Lower leg skin (tissue), 4 donors: Measurements from ENCODE around the gene ANKRD22. TPM values are rescaled to one million over a fixed set of nuclear protein-coding genes. Genes with fewer than 3 reads are reported as not detected.
"Not testable (repeated sequence)": the region's sequence is repeated elsewhere in the genome, so short reads cannot be mapped to it uniquely, and the experiment has no call there.

Experiments
- DNase-seq, 2 donors: peaks; one replicate each; pipeline ENCODE4 v3.0.0-alpha.2; 2019; ENCODE audit warnings: low spot score in 2 of 2
- H3K4me3 ChIP-seq: fragments of 200-600 bp; sonication (generic); 2 replicates; pipeline ENCODE4 v1.5.1; 2017; ENCODE audit warnings: mild to moderate bottlenecking, low read depth; ENCODE audit not compliant: poor library complexity, severe bottlenecking
- CTCF ChIP-seq, 3 donors: fragments of 450-650 bp; IDR thresholded peaks; one replicate each; pipeline ENCODE4 v1.5.1; 2016; ENCODE audit warnings: antibody characterized with exemption in 3 of 3, mild to moderate bottlenecking in 3 of 3, moderate library complexity in 2 of 3
- POLR2A ChIP-seq, 2 donors: fragments of 450-650 bp; IDR thresholded peaks; one replicate each; pipeline ENCODE4 v1.6.1; 2016 to 2017; ENCODE audit warnings: antibody characterized with exemption in 2 of 2, mild to moderate bottlenecking in 1 of 2, moderate library complexity in 1 of 2
- WGBS, 2 donors: methylation state at CpG; one replicate each; pipeline ENCODE4 v1.1.5; 2018; 5-methylcytosine and 5-hydroxymethylcytosine counted together
- intact Hi-C: fragments of 100-400 bp; cut with DNase I; formaldehyde crosslinking; loops from one replicate; pipeline ENCODE4 v1.15.0; 2023; ENCODE audit warnings: low total_unique reads
- total RNA-seq, 4 donors: library from RNA; depleted of rRNA; stranded (reverse); fragments of >200 nt; gene quantifications; one replicate each; pipeline ENCODE4 v1.1.0, GENCODE V29; 2016

The ANKRD22 gene
- total RNA-seq, 4 donors from 2014 or later, result 30.7 to 56.7 (median 35.4) TPM

GRCh38 chr10:88886557-88886956 lies 34.9 kb upstream of the ANKRD22 start:
- TF ChIP-seq POLR2A (IDR thresholded peaks at IDR 0.05) (no peak), CTCF (IDR thresholded peaks at IDR 0.05) (no peak)
- no peak for DNase-seq
- intact Hi-C loops, result no loop called here
- no peak overlapping the region for H3K4me3 ChIP-seq

DNA sequence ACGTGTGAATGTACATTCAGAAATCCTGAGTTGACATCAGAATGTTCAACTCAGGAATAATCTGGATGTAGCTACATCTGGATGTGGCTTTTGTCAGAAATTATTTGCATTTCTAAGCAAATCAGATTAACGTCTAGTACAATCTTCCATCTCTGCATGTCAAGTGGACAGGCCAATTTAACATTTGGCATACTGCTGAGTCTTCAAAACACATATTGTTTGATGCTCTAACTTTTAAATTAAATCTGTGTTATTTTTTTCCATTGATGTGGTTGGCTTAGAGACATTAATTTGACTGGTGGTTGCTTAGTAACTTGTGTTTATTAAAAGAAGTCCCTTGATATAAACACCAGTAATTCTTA lies 31.8 kb upstream of the ANKRD22 start:
- no peak for TF ChIP-seq POLR2A (IDR thresholded peaks at IDR 0.05)
- TF ChIP-seq CTCF (IDR thresholded peaks at IDR 0.05), result no peak
- no peak for DNase-seq
- H3K4me3 ChIP-seq, result no peak overlapping the region
- WGBS, 2 donors, result 29 to 39% methylated on average over 2 of the region's 2 CpGs
- intact Hi-C loops, result no loop called here

DNA sequence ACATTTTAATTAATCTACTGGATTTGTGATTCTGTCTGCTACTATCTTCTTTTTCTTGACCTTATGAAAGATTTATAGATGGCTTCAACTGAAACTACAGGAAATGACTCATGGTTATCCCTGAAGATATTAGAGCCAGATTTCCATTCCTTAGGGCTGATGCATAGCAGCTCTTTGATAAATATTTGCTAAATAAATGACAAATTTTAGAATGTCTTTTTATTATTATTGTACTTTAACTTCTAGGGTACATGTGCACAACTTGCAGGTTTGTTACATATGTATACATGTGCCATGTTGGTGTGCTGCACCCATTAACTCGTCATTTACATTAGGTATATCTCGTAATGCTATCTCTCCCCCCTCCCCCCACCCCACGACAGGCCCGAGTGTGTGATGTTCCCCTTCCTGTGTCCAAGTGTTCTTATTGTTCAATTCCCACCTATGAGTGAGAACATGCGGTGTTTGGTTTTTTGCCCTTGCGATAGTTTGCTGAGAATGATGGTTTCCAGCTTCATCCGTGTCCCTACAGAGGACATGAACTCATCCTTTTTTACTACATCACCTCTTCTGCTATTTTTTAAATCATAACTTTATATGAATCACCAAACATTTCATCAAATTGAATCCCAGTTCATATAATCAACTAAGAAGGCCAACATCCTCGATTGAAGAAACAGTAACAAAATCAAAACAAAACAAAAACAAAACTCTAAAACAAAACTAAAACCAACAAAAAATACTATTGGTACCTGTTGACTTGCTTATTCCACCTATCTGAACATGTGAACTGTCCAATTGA lies 31.2 kb upstream of the ANKRD22 start:
- intact Hi-C loops, DNase-seq, H3K4me3 ChIP-seq: not testable (repeated sequence)
- 52 to 53% methylated on average over 8 of the region's 8 CpGs for WGBS, 2 donors

- no peak overlapping the region for H3K4me3 ChIP-seq
- no peak for DNase-seq
- WGBS, 2 donors, result 36 to 51% methylated on average over 5 of the region's 5 CpGs
- intact Hi-C loops, result no loop called here
- TF ChIP-seq POLR2A (IDR thresholded peaks at IDR 0.05) (no peak), CTCF (IDR thresholded peaks at IDR 0.05) (no peak)
Measured at GRCh38 chr10:88881922-88882645, 30.4 kb upstream of the ANKRD22 start.

- peak overlapping the region; percentile 75 for H3K4me3 ChIP-seq
- 18 to 22% methylated on average over 6 of the region's 6 CpGs for WGBS, 2 donors
- TF ChIP-seq POLR2A (IDR thresholded peaks at IDR 0.05) (no peak), CTCF (IDR thresholded peaks at IDR 0.05) (no peak)
- DNase-seq, result no peak
- intact Hi-C loops, result no loop called here
Measured at GRCh38 chr10:88881320-88881719, 29.7 kb upstream of the ANKRD22 start.

GRCh38 chr10:88880282-88881076 lies 28.8 kb upstream of the ANKRD22 start:
- no peak for TF ChIP-seq CTCF (IDR thresholded peaks at IDR 0.05)
- no peak for TF ChIP-seq POLR2A (IDR thresholded peaks at IDR 0.05)
- intact Hi-C loops, result no loop called here
- 0% methylated on average over 34 to 39 of the region's 84 CpGs for WGBS, 2 donors
- H3K4me3 ChIP-seq, result peak overlapping the region; percentile 75
- peak; percentile 72 to 96 for DNase-seq
